ENCODE results near the gene MICAL3.

DNA sequence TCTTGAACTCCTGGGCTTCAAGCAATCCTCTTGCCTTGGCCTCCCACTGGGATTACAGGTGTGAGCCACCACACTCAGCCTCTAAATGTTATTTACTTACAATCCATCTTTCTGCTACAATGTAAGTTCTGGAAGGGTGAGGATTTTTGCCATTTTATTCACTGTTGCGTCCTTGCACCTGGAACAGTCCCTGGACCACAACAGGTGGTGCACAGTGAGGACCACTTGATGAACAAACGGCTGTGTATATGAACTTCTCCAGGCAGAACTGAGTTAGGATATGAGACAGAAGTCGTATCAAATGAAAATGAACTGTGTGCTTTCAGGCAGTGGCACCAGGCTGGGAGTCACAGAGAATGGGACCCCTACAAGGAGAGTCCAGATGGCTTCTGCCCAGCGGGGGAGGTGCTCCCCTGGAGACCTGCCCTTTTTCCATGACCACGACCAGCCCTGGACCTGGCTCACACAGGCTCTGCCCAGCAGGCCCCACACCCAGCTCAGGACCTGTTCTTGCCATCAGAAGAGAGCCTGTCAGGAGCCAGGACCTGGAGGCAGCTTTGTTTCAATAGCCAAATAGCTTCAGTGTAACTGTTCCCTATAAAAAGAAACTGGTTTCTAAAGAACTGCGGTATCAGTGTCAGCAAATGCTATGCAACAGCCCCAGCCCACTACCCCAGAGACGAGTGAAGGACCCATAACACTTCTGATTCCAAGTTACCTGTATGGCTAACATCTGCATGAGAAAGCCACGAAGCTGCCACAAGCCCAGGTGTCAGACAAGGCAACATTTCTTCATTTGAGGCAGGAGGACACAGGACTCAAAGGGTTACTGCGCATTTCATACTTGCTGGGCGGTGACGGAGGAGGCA is 104.9 kb downstream of the MICAL3 start:
- no peak for TF ChIP-seq YY1 (IDR thresholded peaks at IDR 0.05; ENCODE audit: insufficient read depth, insufficient read length)
- TF ChIP-seq SUZ12 (IDR thresholded peaks at IDR 0.05; ENCODE audit: extremely low read depth, insufficient read depth, insufficient read length), result no peak
- no peak for TF ChIP-seq ZNF274 (IDR thresholded peaks at IDR 0.05; ENCODE audit: low read depth, low read length)

All from NT2/D1 (cell line).